ENCODE results near the gene WIPI1.

DNA sequence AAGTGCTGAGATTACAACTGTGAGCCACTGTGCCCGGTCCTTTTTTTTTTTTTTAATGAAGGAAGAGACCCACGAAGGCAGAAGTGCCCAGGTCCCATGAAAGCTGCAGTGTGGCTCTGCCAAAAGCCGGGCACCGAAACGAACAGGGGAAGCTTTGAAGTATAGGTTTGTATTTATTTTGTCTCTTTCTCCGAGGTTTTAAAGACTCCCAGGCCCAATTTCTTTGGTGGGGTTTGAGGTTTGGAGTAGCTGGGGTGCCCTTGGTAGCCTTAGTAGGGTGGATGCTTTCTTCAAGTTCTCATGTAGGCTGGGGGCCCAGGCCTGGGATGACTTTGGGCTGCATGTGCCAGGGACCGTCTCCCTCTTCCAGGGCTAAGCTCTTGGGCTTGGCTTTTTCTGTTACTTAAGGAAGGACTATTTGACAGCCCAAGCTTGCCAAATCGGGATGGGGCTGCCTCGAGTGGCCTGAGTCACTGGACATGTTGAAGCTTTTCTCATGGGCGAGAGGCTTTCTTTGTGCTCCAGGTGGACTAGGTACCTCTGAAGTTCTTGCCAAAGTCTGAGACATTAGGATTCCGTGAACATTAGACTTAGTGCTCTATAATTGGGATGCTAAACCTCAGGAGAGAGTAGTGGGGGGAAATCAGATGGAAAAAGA lies 66.3 kb downstream of the WIPI1 start:
- TF ChIP-seq, protein P1, sequence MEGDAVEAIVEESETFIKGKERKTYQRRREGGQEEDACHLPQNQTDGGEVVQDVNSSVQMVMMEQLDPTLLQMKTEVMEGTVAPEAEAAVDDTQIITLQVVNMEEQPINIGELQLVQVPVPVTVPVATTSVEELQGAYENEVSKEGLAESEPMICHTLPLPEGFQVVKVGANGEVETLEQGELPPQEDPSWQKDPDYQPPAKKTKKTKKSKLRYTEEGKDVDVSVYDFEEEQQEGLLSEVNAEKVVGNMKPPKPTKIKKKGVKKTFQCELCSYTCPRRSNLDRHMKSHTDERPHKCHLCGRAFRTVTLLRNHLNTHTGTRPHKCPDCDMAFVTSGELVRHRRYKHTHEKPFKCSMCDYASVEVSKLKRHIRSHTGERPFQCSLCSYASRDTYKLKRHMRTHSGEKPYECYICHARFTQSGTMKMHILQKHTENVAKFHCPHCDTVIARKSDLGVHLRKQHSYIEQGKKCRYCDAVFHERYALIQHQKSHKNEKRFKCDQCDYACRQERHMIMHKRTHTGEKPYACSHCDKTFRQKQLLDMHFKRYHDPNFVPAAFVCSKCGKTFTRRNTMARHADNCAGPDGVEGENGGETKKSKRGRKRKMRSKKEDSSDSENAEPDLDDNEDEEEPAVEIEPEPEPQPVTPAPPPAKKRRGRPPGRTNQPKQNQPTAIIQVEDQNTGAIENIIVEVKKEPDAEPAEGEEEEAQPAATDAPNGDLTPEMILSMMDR (optimal IDR thresholded peaks at IDR 0.05 in 1 of 3, IDR thresholded peaks at IDR 0.05 in 1 of 3, conservative IDR thresholded peaks at IDR 0.05 in 1 of 3; ENCODE audit: extremely low read depth in 1 of 3, insufficient read depth in 2 of 3, low read length in 3 of 3): no peak
- TF ChIP-seq EZH2 (IDR thresholded peaks at IDR 0.05; ENCODE audit: low read length): no peak

Data from keratinocyte (primary cell).